ENCODE data around the gene SECISBP2.

DNA sequence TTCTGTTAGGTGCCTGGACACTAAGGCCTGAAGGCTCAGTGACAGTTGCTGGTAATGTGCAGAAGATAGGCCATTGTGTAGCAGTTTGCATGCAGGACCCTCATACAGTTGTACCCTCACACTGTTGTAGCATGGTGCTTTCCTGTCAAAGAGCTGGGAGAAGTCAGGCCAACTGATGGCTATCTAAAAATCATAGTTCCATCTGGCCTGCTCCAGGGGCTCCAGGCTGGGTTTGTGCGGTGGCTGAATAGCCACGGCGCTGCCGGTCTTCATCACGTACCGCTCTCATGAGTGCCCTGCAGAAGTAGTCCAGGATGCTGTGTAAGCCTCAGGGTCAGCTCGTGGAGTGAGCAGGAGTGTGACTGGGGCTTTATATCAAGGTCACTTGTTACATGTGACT, 12.2 kb downstream of the SECISBP2 start:
- TF ChIP-seq, protein P1, sequence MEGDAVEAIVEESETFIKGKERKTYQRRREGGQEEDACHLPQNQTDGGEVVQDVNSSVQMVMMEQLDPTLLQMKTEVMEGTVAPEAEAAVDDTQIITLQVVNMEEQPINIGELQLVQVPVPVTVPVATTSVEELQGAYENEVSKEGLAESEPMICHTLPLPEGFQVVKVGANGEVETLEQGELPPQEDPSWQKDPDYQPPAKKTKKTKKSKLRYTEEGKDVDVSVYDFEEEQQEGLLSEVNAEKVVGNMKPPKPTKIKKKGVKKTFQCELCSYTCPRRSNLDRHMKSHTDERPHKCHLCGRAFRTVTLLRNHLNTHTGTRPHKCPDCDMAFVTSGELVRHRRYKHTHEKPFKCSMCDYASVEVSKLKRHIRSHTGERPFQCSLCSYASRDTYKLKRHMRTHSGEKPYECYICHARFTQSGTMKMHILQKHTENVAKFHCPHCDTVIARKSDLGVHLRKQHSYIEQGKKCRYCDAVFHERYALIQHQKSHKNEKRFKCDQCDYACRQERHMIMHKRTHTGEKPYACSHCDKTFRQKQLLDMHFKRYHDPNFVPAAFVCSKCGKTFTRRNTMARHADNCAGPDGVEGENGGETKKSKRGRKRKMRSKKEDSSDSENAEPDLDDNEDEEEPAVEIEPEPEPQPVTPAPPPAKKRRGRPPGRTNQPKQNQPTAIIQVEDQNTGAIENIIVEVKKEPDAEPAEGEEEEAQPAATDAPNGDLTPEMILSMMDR (IDR thresholded peaks at IDR 0.05): no peak
- TF ChIP-seq EP300 (IDR thresholded peaks at IDR 0.05; ENCODE audit: borderline replicate concordance in 1 of 2, low read depth in 1 of 2, low read length in 1 of 2) (peak in 1 of 2 experiments; percentile 68; a peak in 2 of 4 replicates), SMC3 (IDR thresholded peaks at IDR 0.05; ENCODE audit: low read depth, low read length) (no peak), NFIC (IDR thresholded peaks at IDR 0.05; ENCODE audit: borderline replicate concordance) (no peak), NRF1 (IDR thresholded peaks at IDR 0.05; ENCODE audit: low read depth, low read length) (no peak), YY1 (IDR thresholded peaks at IDR 0.05; ENCODE audit: low read depth) (no peak), MXI1 (IDR thresholded peaks at IDR 0.05; ENCODE audit: low read depth, low read length) (peak; percentile 87; the same call in 1 of the 2 replicates), GABPA (IDR thresholded peaks at IDR 0.05; ENCODE audit: low read depth) (no peak), ELF1 (IDR thresholded peaks at IDR 0.05) (no peak), FOXM1 (IDR thresholded peaks at IDR 0.05; ENCODE audit: low read depth) (no peak)
- TF ChIP-seq, protein P2, sequence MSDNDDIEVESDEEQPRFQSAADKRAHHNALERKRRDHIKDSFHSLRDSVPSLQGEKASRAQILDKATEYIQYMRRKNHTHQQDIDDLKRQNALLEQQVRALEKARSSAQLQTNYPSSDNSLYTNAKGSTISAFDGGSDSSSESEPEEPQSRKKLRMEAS (IDR thresholded peaks at IDR 0.05; ENCODE audit: low read depth): no peak
